B cell (primary cell): ENCODE measurements around the gene TMIE. TPM values are rescaled to one million over a fixed set of nuclear protein-coding genes. Genes with fewer than 3 reads are reported as not detected.

ENCODE experiments used
- ATAC-seq: fragments of 200-7000 bp; cut with Tn5 transposase; one replicate; pipeline ENCODE4 v1.10.0; 2021; ENCODE audit warnings: low read depth, mild to moderate bottlenecking, moderate number of reproducible peaks, moderate library complexity
- CTCF ChIA-PET: fragments of 350-600 bp; sonication (Branson Sonifier 250); formaldehyde crosslinking; loops from one replicate; lab custom pipeline; 2021; ENCODE audit warnings: antibody characterized with exemption, inconsistent platforms; lab: Charles Lee
- POLR2A ChIA-PET: fragments of 350-600 bp; sonication (Branson Sonifier 250); formaldehyde crosslinking; loops from one replicate; lab custom pipeline; 2021; ENCODE audit warnings: antibody characterized with exemption; lab: Charles Lee
- DNase-seq: peaks from one replicate; pipeline ENCODE4 v3.0.0; 2013
- H2AFZ ChIP-seq: 2 replicates; pipeline ENCODE4 v1.6.1; 2012; ENCODE audit warnings: mild to moderate bottlenecking, low read depth, low read length; ENCODE audit not compliant: insufficient read depth, poor library complexity, severe bottlenecking
- H3K27ac ChIP-seq, 2 donors: 1 replicate in 1 of 2; 2 replicates in 1 of 2; pipeline ENCODE4 v1.5.1; 2012 to 2013; ENCODE audit warnings: low read length in 2 of 2, mild to moderate bottlenecking in 2 of 2, moderate library complexity in 1 of 2
- H3K27me3 ChIP-seq, 4 experiments: fragments of 200-600 bp in 1 of 4; sonication (generic) in 1 of 4; replicated peaks in 1 of 4; 1 replicate in 2 of 4; 2 replicates in 2 of 4; pipeline versions ENCODE4 v1.6.1 to v1.7.0; 2013 to 2016; ENCODE audit warnings: low read length in 3 of 4, mild to moderate bottlenecking in 2 of 4, mixed read lengths in 1 of 4, moderate library complexity in 1 of 4; ENCODE audit not compliant: insufficient read depth in 4 of 4, control insufficient read depth in 3 of 4; ENCODE audit errors: control extremely low read depth in 1 of 4
- H3K36me3 ChIP-seq, 2 experiments: replicated peaks in 1 of 2; 1 replicate in 1 of 2; 2 replicates in 1 of 2; pipeline versions ENCODE4 v1.6.1 to v1.7.1; 2013; ENCODE audit warnings: low read length in 1 of 2; ENCODE audit not compliant: insufficient read depth in 2 of 2, control insufficient read depth in 1 of 2; ENCODE audit errors: control extremely low read depth in 1 of 2, extremely low read depth in 1 of 2
- H3K4me1 ChIP-seq, 2 donors: fragments of 200-600 bp in 1 of 2; sonication (generic) in 1 of 2; 1 replicate in 1 of 2; 2 replicates in 1 of 2; pipeline versions ENCODE4 v1.5.1 to v1.6.1; 2013 to 2017; ENCODE audit warnings: low read length in 2 of 2; ENCODE audit not compliant: control insufficient read depth in 2 of 2, insufficient read depth in 2 of 2
- H3K4me2 ChIP-seq: replicated peaks from 2 replicates; pipeline ENCODE3; 2012; ENCODE audit warnings: mild to moderate bottlenecking, low read depth, low read length; ENCODE audit not compliant: poor library complexity, severe bottlenecking
- H3K4me3 ChIP-seq, 5 experiments: fragments of 200-600 bp in 1 of 5; sonication (generic) in 1 of 5; 1 replicate in 3 of 5; 2 replicates in 2 of 5; pipeline versions ENCODE4 v1.5.1 to v1.7.0; 2011 to 2016; ENCODE audit warnings: low read length in 4 of 5, mild to moderate bottlenecking in 4 of 5, low read depth in 2 of 5, control low read depth in 1 of 5, moderate library complexity in 1 of 5; ENCODE audit not compliant: insufficient read depth in 1 of 5; ENCODE audit errors: control extremely low read depth in 1 of 5, extremely low read depth in 1 of 5
- H3K79me2 ChIP-seq: fragments of 200-600 bp; sonication (generic); one replicate; pipeline ENCODE4 v1.6.0; 2016; ENCODE audit warnings: low read length; ENCODE audit not compliant: control insufficient read depth, insufficient read depth
- H3K9ac ChIP-seq: fragments of 200-600 bp; sonication (generic); 2 replicates; pipeline ENCODE4 v1.6.1; 2017; ENCODE audit warnings: mild to moderate bottlenecking, low read length, moderate library complexity
- H3K9me3 ChIP-seq, 3 donors: one replicate each; pipeline versions ENCODE4 v1.6.1 to v1.7.1; 2013; ENCODE audit warnings: low read length in 2 of 3; ENCODE audit not compliant: control insufficient read depth in 2 of 3, insufficient read depth in 1 of 3; ENCODE audit errors: control extremely low read depth in 1 of 3
- H4K20me1 ChIP-seq: 2 replicates; pipeline ENCODE4 v1.6.0; 2012; ENCODE audit warnings: mild to moderate bottlenecking, low read length; ENCODE audit not compliant: insufficient read depth, control insufficient read depth, poor library complexity, severe bottlenecking
- H3K27ac Mint-ChIP-seq: one replicate; pipeline ENCODE4 v1.8.0; 2021; ENCODE audit warnings: mixed read lengths
- H3K27me3 Mint-ChIP-seq: one replicate; pipeline ENCODE4 v1.8.0; 2021; ENCODE audit warnings: mixed read lengths
- H3K4me1 Mint-ChIP-seq: one replicate; pipeline ENCODE4 v1.8.0; 2021; ENCODE audit warnings: mixed read lengths
- H3K4me3 Mint-ChIP-seq: one replicate; pipeline ENCODE4 v1.8.0; 2021; ENCODE audit warnings: mixed read lengths
- H3K9me3 Mint-ChIP-seq: one replicate; pipeline ENCODE4 v1.8.0; 2022; ENCODE audit warnings: mixed read lengths; ENCODE audit not compliant: insufficient read depth
- EZH2 ChIP-seq: IDR thresholded peaks from 2 replicates; pipeline ENCODE4 v1.6.1; 2012; ENCODE audit warnings: borderline replicate concordance, low read depth, mild to moderate bottlenecking, moderate library complexity, low read length; ENCODE audit not compliant: insufficient read depth, poor library complexity, severe bottlenecking
- WGBS: methylation state at CpG from one replicate; pipeline ENCODE4 v1.1.5; 2013; ENCODE audit warnings: missing lambda C conversion rate; ENCODE audit not compliant: insufficient coverage; 5-methylcytosine and 5-hydroxymethylcytosine counted together
- intact Hi-C: fragments of 100-400 bp; cut with micrococcal nuclease; formaldehyde crosslinking; loops from one replicate; pipeline ENCODE4 v1.10.0; 2022
- polyA plus RNA-seq: library from polyadenylated mRNA; depleted of rRNA; stranded (reverse); fragments of >200 nt; gene quantifications from 2 replicates; pipeline ENCODE4 v1.2.3, GENCODE V29; 2012
- total RNA-seq, 2 donors: library from RNA; stranded (reverse); fragments of 120-200 nt in 1 of 2; gene quantifications; 1 replicate in 1 of 2; 2 replicates in 1 of 2; pipeline versions ENCODE4 v1.2.3 to v1.2.4, GENCODE V29; 2013 to 2022
- TF ChIP-seq, protein P1 (sequence below): fragments of 200-600 bp; IDR thresholded peaks from one replicate; pipeline ENCODE4 v1.8.0; 2022; ENCODE audit warnings: antibody characterized with exemption, mild to moderate bottlenecking

TMIE gene
- total and polyA plus RNA-seq, 2 donors (not counting 1 experiment from before 2014, with no cell fraction given): not detected

- Histone ChIP-seq H3K27ac (no peak overlapping the region), H3K79me2 (no peaks in the 10 kb centered on the region), H3K27me3 (peaks cover 0 to 13% (median 0%) of the 10 kb centered on the region in 4 experiments), H4K20me1 (no peaks in the 10 kb centered on the region), H3K36me3 (no peaks in the 10 kb centered on the region), H3K4me2 (no peak overlapping the region), H3K9ac (no peak overlapping the region), H3K4me3 (no peak overlapping the region), H3K4me1 (no peaks in the 10 kb centered on the region), H3K9me3 (no peaks in the 10 kb centered on the region), H2AFZ (no peak overlapping the region)
- DNase-seq: no peak
- H3K9me3 Mint-ChIP-seq: no peaks in the 10 kb centered on the region
- no peak overlapping the region for H3K4me3 Mint-ChIP-seq
- intact Hi-C loops: no loop called here
- peaks cover 31% of the 10 kb centered on the region for H3K27me3 Mint-ChIP-seq
- CTCF ChIA-PET: no interaction called here
- 83% methylated on average over 3 of the region's 5 CpGs for WGBS
- no peak overlapping the region for H3K27ac Mint-ChIP-seq
- H3K4me1 Mint-ChIP-seq: no peaks in the 10 kb centered on the region
- TF ChIP-seq, protein P1, sequence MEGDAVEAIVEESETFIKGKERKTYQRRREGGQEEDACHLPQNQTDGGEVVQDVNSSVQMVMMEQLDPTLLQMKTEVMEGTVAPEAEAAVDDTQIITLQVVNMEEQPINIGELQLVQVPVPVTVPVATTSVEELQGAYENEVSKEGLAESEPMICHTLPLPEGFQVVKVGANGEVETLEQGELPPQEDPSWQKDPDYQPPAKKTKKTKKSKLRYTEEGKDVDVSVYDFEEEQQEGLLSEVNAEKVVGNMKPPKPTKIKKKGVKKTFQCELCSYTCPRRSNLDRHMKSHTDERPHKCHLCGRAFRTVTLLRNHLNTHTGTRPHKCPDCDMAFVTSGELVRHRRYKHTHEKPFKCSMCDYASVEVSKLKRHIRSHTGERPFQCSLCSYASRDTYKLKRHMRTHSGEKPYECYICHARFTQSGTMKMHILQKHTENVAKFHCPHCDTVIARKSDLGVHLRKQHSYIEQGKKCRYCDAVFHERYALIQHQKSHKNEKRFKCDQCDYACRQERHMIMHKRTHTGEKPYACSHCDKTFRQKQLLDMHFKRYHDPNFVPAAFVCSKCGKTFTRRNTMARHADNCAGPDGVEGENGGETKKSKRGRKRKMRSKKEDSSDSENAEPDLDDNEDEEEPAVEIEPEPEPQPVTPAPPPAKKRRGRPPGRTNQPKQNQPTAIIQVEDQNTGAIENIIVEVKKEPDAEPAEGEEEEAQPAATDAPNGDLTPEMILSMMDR: no peak
- no peak for TF ChIP-seq EZH2
- POLR2A ChIA-PET: no interaction called here
- ATAC-seq: no peak
Measured at GRCh38 chr3:46722443-46722842, 21.3 kb downstream of the TMIE start.

DNA sequence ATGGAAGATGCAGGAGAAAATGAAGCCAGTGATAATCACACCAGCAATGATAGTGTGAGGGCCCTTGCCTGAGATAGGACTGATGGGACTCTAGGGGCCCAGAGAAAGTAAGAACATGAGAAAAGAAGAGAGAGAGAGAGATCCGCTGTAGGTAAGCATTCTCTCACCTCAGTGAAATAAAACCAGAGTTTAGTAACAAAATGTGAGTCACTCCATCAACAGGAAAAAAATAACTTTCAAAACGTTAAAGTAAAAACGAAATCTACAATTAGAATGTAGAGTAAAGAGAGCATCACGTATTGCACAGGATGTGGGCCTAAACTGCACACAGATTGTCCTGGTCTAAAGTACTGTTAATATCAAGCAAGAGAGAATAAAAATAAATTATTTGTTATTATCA is 23.2 kb downstream of the TMIE start:
- Mint-ChIP-seq H3K4me1 (no peaks in the 10 kb centered on the region), H3K4me3 (no peak overlapping the region), H3K27ac (no peak overlapping the region), H3K27me3 (peaks cover 19% of the 10 kb centered on the region), H3K9me3 (no peaks in the 10 kb centered on the region)
- H3K9me3 ChIP-seq: no peaks in the 10 kb centered on the region
- H3K36me3 ChIP-seq: no peaks in the 10 kb centered on the region
- H3K4me3 ChIP-seq: no peak overlapping the region
- peaks cover 0 to 8% (median 2%) of the 10 kb centered on the region in 4 experiments for H3K27me3 ChIP-seq
- CTCF ChIA-PET: no interaction called here
- WGBS: no CpG with 5 or more reads among the region's 4 CpGs
- DNase-seq: no peak
- H2AFZ ChIP-seq: no peak overlapping the region
- no peak for TF ChIP-seq EZH2
- TF ChIP-seq, protein P1: no peak
- no peak overlapping the region for H3K4me2 ChIP-seq
- H3K27ac ChIP-seq: no peak overlapping the region
- intact Hi-C loops: no loop called here
- H3K4me1 ChIP-seq: no peaks in the 10 kb centered on the region
- no peak overlapping the region for H3K9ac ChIP-seq
- no peaks in the 10 kb centered on the region for H4K20me1 ChIP-seq
- POLR2A ChIA-PET: no interaction called here
- ATAC-seq: no peak
- no peaks in the 10 kb centered on the region for H3K79me2 ChIP-seq
